ENCODE results near the gene DMRT3.

The DMRT3 gene

DNA sequence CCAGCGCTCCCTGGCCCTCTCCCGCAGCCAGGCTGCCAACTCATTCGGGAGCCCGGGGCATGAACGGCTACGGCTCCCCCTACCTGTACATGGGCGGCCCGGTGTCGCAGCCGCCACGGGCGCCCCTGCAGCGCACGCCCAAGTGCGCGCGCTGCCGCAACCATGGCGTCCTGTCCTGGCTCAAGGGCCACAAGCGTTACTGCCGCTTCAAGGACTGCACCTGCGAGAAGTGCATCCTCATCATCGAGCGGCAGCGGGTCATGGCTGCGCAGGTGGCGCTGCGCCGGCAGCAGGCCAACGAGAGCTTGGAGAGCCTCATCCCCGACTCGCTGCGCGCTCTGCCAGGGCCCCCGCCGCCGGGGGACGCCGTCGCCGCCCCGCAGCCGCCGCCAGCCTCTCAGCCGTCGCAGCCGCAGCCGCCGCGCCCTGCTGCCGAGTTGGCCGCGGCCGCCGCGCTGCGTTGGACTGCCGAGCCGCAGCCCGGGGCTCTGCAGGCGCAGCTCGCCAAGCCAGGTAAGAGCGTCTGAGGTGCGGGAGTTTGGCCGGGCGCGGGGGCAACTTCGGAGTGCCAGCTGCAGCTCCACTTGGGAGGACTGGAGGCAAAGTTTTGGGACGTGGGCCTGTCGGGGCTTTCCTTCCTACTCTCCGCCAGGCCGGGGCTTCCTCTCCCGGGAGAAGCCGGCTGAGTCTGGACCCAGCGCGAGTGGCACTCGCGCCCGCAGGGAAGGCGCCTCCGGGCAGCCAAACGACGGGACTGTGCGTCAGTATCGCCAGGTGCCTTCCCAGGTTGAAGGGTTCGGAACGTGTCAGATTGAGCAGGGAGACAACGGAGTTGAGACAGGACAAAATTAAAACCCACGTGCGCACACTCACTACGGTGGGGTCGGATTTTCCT is 735 bp downstream of the DMRT3 start:
- H3K4me3 ChIP-seq, result peak overlapping the region; percentile 5 to 38
- H3K27me3 ChIP-seq, result peaks cover 0 to 83% of the 10 kb centered on the region in 2 donors
- peaks cover 0 to 23% (median 20%) of the 10 kb centered on the region in 4 donors for H3K4me1 ChIP-seq
- DNase-seq, result no peak
- no peak overlapping the region for H3K27ac ChIP-seq
- intact Hi-C loops (cut with DNase I; ENCODE audit: low total_unique reads), result no loop called here
- TF ChIP-seq, protein P1, sequence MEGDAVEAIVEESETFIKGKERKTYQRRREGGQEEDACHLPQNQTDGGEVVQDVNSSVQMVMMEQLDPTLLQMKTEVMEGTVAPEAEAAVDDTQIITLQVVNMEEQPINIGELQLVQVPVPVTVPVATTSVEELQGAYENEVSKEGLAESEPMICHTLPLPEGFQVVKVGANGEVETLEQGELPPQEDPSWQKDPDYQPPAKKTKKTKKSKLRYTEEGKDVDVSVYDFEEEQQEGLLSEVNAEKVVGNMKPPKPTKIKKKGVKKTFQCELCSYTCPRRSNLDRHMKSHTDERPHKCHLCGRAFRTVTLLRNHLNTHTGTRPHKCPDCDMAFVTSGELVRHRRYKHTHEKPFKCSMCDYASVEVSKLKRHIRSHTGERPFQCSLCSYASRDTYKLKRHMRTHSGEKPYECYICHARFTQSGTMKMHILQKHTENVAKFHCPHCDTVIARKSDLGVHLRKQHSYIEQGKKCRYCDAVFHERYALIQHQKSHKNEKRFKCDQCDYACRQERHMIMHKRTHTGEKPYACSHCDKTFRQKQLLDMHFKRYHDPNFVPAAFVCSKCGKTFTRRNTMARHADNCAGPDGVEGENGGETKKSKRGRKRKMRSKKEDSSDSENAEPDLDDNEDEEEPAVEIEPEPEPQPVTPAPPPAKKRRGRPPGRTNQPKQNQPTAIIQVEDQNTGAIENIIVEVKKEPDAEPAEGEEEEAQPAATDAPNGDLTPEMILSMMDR (IDR thresholded peaks at IDR 0.05), result no peak
- no peaks in the 10 kb centered on the region for H3K9me3 ChIP-seq
- H3K36me3 ChIP-seq, result no peaks in the 10 kb centered on the region

DNA sequence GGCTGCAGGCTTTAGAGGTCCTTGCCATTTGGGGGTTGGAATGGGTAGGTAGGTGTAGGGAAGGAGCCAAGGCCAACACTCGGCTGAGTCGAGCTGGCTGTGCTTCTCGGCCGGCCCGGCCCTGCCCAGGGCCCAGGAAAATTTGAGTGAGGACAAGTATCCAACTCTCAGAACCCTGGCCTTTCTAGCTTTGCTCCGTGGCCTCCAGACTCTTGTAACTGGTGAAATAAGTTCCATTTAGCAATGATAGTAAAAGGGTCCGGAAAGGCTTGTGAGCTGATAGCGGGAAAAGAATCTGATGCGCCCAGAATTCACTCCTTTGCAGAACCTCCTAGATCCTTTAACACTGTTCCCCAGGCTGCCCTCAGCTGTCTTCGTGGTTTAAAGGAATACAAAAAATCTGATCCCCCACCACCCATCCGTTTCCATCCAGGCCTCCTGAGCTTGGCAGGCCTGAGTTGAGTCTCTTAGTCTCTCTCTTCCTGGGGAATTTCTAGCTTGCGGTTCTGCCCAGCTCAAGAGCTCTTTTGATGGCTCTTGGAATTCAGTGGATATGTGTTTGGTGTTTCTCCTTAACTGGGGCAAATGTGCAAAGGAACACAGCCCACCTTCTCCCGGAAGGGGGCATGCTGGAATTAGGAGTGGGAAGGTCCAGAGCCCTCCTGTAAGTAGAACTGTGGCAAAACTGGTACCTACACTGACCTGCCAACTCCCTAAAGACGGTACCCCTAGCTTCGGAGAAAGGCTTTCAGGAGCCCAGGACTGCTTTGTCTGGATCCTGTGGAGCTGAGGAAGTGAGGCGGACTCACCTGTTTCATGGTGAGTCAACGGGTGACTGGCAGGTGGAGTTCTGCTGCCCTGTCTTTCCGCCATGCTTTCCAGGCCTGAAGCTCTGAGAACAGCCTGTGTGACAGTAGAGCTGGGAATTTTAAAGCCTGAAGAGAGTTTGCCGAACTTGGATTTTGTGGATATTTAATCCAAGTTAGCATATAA is 1.7 kb downstream of the DMRT3 start:
- H3K4me3 ChIP-seq, result no peak overlapping the region
- H3K27ac ChIP-seq, result no peak overlapping the region
- H3K36me3 ChIP-seq, result no peaks in the 10 kb centered on the region
- H3K9me3 ChIP-seq, result no peaks in the 10 kb centered on the region
- DNase-seq, result no peak
- TF ChIP-seq, protein P1 (IDR thresholded peaks at IDR 0.05), result no peak
- H3K4me1 ChIP-seq, result peaks cover 0 to 18% (median 15%) of the 10 kb centered on the region in 4 donors
- H3K27me3 ChIP-seq, result peaks cover 0 to 80% of the 10 kb centered on the region in 2 donors
- intact Hi-C loops (cut with DNase I; ENCODE audit: low total_unique reads), result no loop called here

DNA sequence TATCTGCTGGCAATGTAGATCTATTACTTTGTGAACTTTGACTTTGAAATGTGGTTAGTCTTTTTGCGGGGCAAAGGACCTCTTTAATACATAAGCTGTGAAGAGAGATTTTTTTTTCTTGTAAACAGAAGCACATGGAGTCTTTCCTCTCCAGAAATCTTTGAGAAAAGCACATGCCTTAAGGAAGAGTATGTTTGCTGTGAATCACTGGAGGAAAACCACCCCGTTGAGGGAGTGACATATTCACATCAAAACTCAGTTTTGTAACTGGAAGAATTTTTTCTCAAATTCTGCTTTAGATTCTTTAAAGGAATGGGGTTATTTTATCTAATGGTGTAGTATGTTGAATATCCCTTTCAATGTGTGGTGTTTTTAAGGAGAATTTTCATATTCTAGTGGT is 3.5 kb downstream of the DMRT3 start:
- H3K9me3 ChIP-seq, result no peaks in the 10 kb centered on the region
- peaks cover 0 to 64% of the 10 kb centered on the region in 2 donors for H3K27me3 ChIP-seq
- no peak overlapping the region for H3K4me3 ChIP-seq
- peaks cover 0 to 18% (median 15%) of the 10 kb centered on the region in 4 donors for H3K4me1 ChIP-seq
- no peak for DNase-seq
- H3K27ac ChIP-seq, result no peak overlapping the region
- no peaks in the 10 kb centered on the region for H3K36me3 ChIP-seq
- TF ChIP-seq, protein P1 (IDR thresholded peaks at IDR 0.05), result no peak
- intact Hi-C loops (cut with DNase I; ENCODE audit: low total_unique reads), result no loop called here

DNA sequence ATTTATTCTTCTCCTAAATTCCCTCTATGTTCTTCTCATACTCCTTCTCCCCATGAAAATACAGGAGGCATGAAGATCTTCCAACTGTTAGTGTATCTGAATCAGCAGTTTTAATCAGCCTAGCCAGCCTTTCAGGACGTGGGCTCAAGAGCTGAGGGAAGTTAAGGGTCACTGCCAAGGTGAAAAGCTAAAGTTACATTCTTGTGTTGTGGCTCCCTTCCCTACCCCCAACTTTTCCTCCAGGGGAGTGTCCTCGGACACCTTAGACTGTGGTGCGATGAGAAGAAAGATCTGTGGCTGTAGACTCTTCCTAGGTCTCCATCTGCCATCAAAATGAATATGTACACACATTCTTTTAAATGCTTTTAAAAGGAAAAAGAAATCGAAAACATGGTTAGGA is 4.2 kb downstream of the DMRT3 start:
- Histone ChIP-seq H3K4me1 (peaks cover 0 to 18% (median 15%) of the 10 kb centered on the region in 4 donors), H3K9me3 (no peaks in the 10 kb centered on the region), H3K27me3 (peaks cover 0 to 59% of the 10 kb centered on the region in 2 donors), H3K27ac (no peak overlapping the region), H3K4me3 (no peak overlapping the region), H3K36me3 (no peaks in the 10 kb centered on the region)
- intact Hi-C loops (cut with DNase I; ENCODE audit: low total_unique reads), result no loop called here
- no peak for DNase-seq
- TF ChIP-seq, protein P1 (IDR thresholded peaks at IDR 0.05), result no peak

DNA sequence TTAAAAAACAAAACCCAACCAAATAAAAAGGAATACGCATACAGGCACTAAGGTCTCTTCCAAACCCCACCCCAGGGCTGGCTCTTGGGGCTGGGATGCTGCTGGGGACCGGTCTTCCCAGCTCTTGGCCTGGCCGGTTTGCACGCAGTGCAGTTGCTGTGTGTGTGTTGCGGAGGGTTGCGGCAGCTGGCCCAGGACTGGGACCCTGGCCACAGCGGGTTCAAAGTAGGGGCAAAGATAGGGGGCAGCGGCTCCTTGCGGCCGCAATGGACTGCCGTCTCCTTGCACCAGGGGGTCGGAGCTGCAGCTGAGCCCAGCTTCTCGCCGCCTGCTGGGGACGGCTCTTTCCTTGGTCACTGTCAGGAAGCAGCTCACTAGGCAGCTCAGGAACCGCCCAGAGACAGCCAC is 5.0 kb downstream of the DMRT3 start:
- no peak for DNase-seq
- intact Hi-C loops (cut with DNase I; ENCODE audit: low total_unique reads), result no loop called here
- Histone ChIP-seq H3K9me3 (no peaks in the 10 kb centered on the region), H3K4me1 (peaks cover 0 to 10% (median 8%) of the 10 kb centered on the region in 4 donors), H3K27me3 (peaks cover 0 to 54% of the 10 kb centered on the region in 2 donors), H3K27ac (no peak overlapping the region), H3K4me3 (no peak overlapping the region), H3K36me3 (no peaks in the 10 kb centered on the region)
- TF ChIP-seq, protein P1 (IDR thresholded peaks at IDR 0.05), result no peak

All from tibial artery (tissue), 4 donors.